ENCODE data around the gene SPTLC2.

Gene SPTLC2

GRCh38 chr14:77485256-77485655, 131.2 kb downstream of the SPTLC2 start:
- Histone ChIP-seq H3K4me1 (ENCODE audit: low read length) (no peaks in the 10 kb centered on the region), H3K27ac (ENCODE audit: low read length) (no peak overlapping the region), H3K79me2 (ENCODE audit: low read length) (no peaks in the 10 kb centered on the region), H3K4me3 (ENCODE audit: low read length) (no peak overlapping the region), H3K4me2 (ENCODE audit: low read length) (no peak overlapping the region), H3K36me3 (replicated peaks; ENCODE audit: low read depth, low read length) (no peaks in the 10 kb centered on the region), H3K27me3 (ENCODE audit: low read depth, low read length) (no peaks in the 10 kb centered on the region), H3K9ac (ENCODE audit: low read length) (no peak overlapping the region), H3K9me3 (ENCODE audit: insufficient read depth, low read length) (no peaks in the 10 kb centered on the region), H4K20me1 (ENCODE audit: insufficient read depth, low read length) (no peaks in the 10 kb centered on the region), H2AFZ (ENCODE audit: low read depth, low read length) (no peak overlapping the region)
- TF ChIP-seq EZH2phosphoT487 (IDR thresholded peaks at IDR 0.05; ENCODE audit: low read depth) (no peak), CTCF (IDR thresholded peaks at IDR 0.05; ENCODE audit: low read depth, low read length) (no peak)

DNA sequence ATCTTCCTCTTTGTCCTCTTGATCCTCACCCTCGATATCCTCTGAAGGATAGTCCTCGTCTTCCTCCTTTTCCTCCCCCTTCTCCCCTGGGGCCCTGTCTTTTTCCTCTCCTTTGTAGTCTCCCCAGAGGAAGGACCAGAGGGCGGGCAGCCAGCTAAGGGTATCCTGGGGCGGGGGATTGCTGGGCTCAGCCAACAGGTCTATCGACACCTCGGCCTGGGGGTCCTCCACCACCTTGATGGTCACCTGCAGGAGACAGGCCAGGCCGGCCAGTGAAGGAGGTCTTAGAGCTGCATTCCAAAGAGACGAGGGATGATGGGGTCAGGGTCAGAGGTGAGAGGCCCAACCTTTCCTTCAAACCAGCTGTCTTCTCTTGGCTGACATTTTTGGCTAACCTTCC, 134.0 kb downstream of the SPTLC2 start:
- H3K27me3 ChIP-seq (ENCODE audit: low read depth, low read length), result no peaks in the 10 kb centered on the region
- TF ChIP-seq CTCF (IDR thresholded peaks at IDR 0.05; ENCODE audit: low read depth, low read length), result no peak
- no peak for TF ChIP-seq EZH2phosphoT487 (IDR thresholded peaks at IDR 0.05; ENCODE audit: low read depth)

GRCh38 chr14:77478796-77479195, 137.6 kb downstream of the SPTLC2 start:
- no peak overlapping the region for H3K4me3 ChIP-seq (ENCODE audit: low read length)
- no peak overlapping the region for H2AFZ ChIP-seq (ENCODE audit: low read depth, low read length)
- TF ChIP-seq EZH2phosphoT487 (IDR thresholded peaks at IDR 0.05; ENCODE audit: low read depth) (no peak), CTCF (IDR thresholded peaks at IDR 0.05; ENCODE audit: low read depth, low read length) (no peak)
- no peaks in the 10 kb centered on the region for H3K36me3 ChIP-seq (replicated peaks; ENCODE audit: low read depth, low read length)
- H3K9ac ChIP-seq (ENCODE audit: low read length), result no peak overlapping the region
- no peaks in the 10 kb centered on the region for H3K9me3 ChIP-seq (ENCODE audit: insufficient read depth, low read length)
- H4K20me1 ChIP-seq (ENCODE audit: insufficient read depth, low read length), result no peaks in the 10 kb centered on the region
- no peaks in the 10 kb centered on the region for H3K27me3 ChIP-seq (ENCODE audit: low read depth, low read length)
- H3K79me2 ChIP-seq (ENCODE audit: low read length), result no peaks in the 10 kb centered on the region
- no peak overlapping the region for H3K27ac ChIP-seq (ENCODE audit: low read length)
- H3K4me1 ChIP-seq (ENCODE audit: low read length), result peaks cover 11% of the 10 kb centered on the region
- peak overlapping the region; percentile 52 for H3K4me2 ChIP-seq (ENCODE audit: low read length)

More for the DNA sequence above, 134.0 kb downstream of the SPTLC2 start:
- Histone ChIP-seq H3K36me3 (replicated peaks; ENCODE audit: low read depth, low read length) (no peaks in the 10 kb centered on the region), H4K20me1 (ENCODE audit: insufficient read depth, low read length) (no peaks in the 10 kb centered on the region), H3K27ac (ENCODE audit: low read length) (no peak overlapping the region), H3K9me3 (ENCODE audit: insufficient read depth, low read length) (no peaks in the 10 kb centered on the region), H3K4me1 (ENCODE audit: low read length) (peaks cover 11% of the 10 kb centered on the region), H3K4me2 (ENCODE audit: low read length) (no peak overlapping the region), H3K4me3 (ENCODE audit: low read length) (no peak overlapping the region), H2AFZ (ENCODE audit: low read depth, low read length) (no peak overlapping the region), H3K9ac (ENCODE audit: low read length) (no peak overlapping the region), H3K79me2 (ENCODE audit: low read length) (no peaks in the 10 kb centered on the region)

DNA sequence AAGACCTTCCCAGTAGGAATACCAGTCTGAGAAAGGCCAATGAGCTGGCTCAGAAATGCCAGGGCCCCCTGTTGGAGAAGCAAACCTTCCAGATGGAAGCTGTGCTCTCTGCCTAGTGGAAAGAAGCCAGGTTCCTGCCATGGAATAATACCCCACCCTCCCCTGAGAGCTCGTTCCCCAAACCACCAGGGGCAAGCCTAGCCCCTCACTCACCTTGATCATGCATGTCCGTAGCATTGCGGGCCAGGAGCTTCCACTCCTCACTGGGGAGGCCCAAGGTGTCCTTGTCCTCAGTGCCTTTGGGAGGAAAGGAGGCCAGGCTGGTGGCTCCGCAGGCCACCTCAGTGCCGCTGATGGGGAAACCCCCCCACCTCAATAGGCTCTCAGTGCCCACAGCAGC, 138.4 kb downstream of the SPTLC2 start:
- TF ChIP-seq EZH2phosphoT487 (IDR thresholded peaks at IDR 0.05; ENCODE audit: low read depth), result no peak
- TF ChIP-seq CTCF (IDR thresholded peaks at IDR 0.05; ENCODE audit: low read depth, low read length), result no peak
- H3K27me3 ChIP-seq (ENCODE audit: low read depth, low read length), result no peaks in the 10 kb centered on the region
- no peaks in the 10 kb centered on the region for H3K79me2 ChIP-seq (ENCODE audit: low read length)
- H3K4me2 ChIP-seq (ENCODE audit: low read length), result no peak overlapping the region
- H3K4me1 ChIP-seq (ENCODE audit: low read length), result peaks cover 11% of the 10 kb centered on the region
- no peaks in the 10 kb centered on the region for H4K20me1 ChIP-seq (ENCODE audit: insufficient read depth, low read length)
- no peaks in the 10 kb centered on the region for H3K9me3 ChIP-seq (ENCODE audit: insufficient read depth, low read length)
- no peak overlapping the region for H3K27ac ChIP-seq (ENCODE audit: low read length)
- no peaks in the 10 kb centered on the region for H3K36me3 ChIP-seq (replicated peaks; ENCODE audit: low read depth, low read length)
- no peak overlapping the region for H3K9ac ChIP-seq (ENCODE audit: low read length)
- H3K4me3 ChIP-seq (ENCODE audit: low read length), result no peak overlapping the region
- no peak overlapping the region for H2AFZ ChIP-seq (ENCODE audit: low read depth, low read length)

All from OCI-LY3 (cell line).